ENCODE measurements around the gene CLSTN3.

GRCh38 chr12:7103837-7104584 lies 26.2 kb upstream of the CLSTN3 start:
- no peak for TF ChIP-seq CTCF (IDR thresholded peaks at IDR 0.05; ENCODE audit: low read depth, low read length, missing input control)
- TF ChIP-seq YY1 (IDR thresholded peaks at IDR 0.05), result no peak
- TF ChIP-seq TAF1 (conservative IDR thresholded peaks at IDR 0.05), result no peak
- TF ChIP-seq RAD21 (IDR thresholded peaks at IDR 0.05), result no peak
- TF ChIP-seq ZBTB33 (IDR thresholded peaks at IDR 0.05), result no peak
- TF ChIP-seq HNF4A (conservative IDR thresholded peaks at IDR 0.05), result no peak
- TF ChIP-seq REST (IDR thresholded peaks at IDR 0.05), result no peak
- TF ChIP-seq SP1 (IDR thresholded peaks at IDR 0.05), result no peak

Measured in liver (tissue), 3 donors.